Thoracic aorta (tissue), 2 donors: ENCODE data around the gene CATSPERE. TPM values are rescaled to one million over a fixed set of nuclear protein-coding genes. Genes with fewer than 3 reads are reported as not detected.
A peak's percentile ranks its signal among the peaks of the same experiment; 100 is the strongest.
"Not testable (repeated sequence)": the region's sequence is repeated elsewhere in the genome, so short reads cannot be mapped to it uniquely, and the experiment has no call there.

Experiments
- ATAC-seq: fragments of 150-250 bp; one replicate; pipeline ENCODE4 v1.8.0; 2017; ENCODE audit warnings: low read depth; ENCODE audit not compliant: insufficient number of reproducible peaks, low FRiP score
- DNase-seq: peaks from one replicate; pipeline ENCODE4 v3.0.0-alpha.2; 2020; ENCODE audit warnings: low spot score
- H3K27ac ChIP-seq, 2 donors: fragments of 200-600 bp; sonication (generic); 1 replicate in 1 of 2; 2 replicates in 1 of 2; pipeline ENCODE4 v1.5.1; 2016; ENCODE audit warnings: mild to moderate bottlenecking in 2 of 2, moderate library complexity in 2 of 2
- H3K27me3 ChIP-seq: fragments of 200-600 bp; sonication (generic); replicated peaks from 2 replicates; pipeline ENCODE4 v1.6.0; 2016; ENCODE audit warnings: mild to moderate bottlenecking; ENCODE audit not compliant: insufficient read depth
- H3K36me3 ChIP-seq: fragments of 200-600 bp; sonication (generic); one replicate; pipeline ENCODE4 v1.5.1; 2016
- H3K4me1 ChIP-seq, 2 donors: fragments of 200-600 bp; sonication (generic); 1 replicate in 1 of 2; 2 replicates in 1 of 2; pipeline versions ENCODE4 v1.5.1 to v1.6.0; 2016; ENCODE audit warnings: low read depth in 2 of 2, mild to moderate bottlenecking in 1 of 2; ENCODE audit not compliant: control insufficient read depth in 1 of 2
- H3K4me3 ChIP-seq: fragments of 200-600 bp; sonication (generic); 2 replicates; pipeline ENCODE4 v1.5.1; 2016; ENCODE audit warnings: mild to moderate bottlenecking
- H3K9me3 ChIP-seq: fragments of 200-600 bp; sonication (generic); 2 replicates; pipeline ENCODE4 v1.5.1; 2016
- total RNA-seq, 2 donors: library from RNA; depleted of rRNA; stranded (reverse); fragments of >200 nt; gene quantifications; one replicate each; pipeline versions ENCODE4 v1.1.0 to v1.2.3, GENCODE V29; 2016
- TF ChIP-seq, protein P1 (sequence below): fragments of 200-600 bp; sonication (generic); IDR thresholded peaks from one replicate; pipeline ENCODE4 v1.5.1; 2019; ENCODE audit warnings: antibody characterized with exemption

CATSPERE gene
- total RNA-seq, 2 donors from 2014 or later: 0.14 to 1.3 TPM

DNA sequence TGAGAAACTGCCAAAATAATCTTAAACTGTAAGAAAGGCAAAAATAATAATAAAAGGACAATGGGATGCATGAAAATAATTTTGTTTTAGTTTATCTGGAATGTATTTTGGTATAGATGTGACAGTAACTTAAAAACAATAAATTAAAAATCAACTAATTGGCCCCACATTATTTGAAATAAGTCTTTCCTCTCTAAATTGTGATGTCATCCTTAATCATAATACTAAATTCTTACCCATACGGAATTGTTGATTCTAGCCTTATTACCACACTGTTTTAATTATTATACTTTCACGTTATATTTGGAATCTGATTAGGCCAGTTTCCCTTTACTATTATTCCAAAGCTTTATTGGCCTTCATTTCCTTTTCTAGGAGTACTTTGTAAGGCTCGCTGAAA, 199.5 kb downstream of the CATSPERE start:
- H3K4me3 ChIP-seq: no peak overlapping the region
- ATAC-seq (no peak), DNase-seq (no peak)
- H3K9me3 ChIP-seq: no peaks in the 10 kb centered on the region
- peaks cover 40 to 77% of the 10 kb centered on the region in 2 donors for H3K4me1 ChIP-seq
- no peak overlapping the region for H3K27ac ChIP-seq
- TF ChIP-seq, protein P1, sequence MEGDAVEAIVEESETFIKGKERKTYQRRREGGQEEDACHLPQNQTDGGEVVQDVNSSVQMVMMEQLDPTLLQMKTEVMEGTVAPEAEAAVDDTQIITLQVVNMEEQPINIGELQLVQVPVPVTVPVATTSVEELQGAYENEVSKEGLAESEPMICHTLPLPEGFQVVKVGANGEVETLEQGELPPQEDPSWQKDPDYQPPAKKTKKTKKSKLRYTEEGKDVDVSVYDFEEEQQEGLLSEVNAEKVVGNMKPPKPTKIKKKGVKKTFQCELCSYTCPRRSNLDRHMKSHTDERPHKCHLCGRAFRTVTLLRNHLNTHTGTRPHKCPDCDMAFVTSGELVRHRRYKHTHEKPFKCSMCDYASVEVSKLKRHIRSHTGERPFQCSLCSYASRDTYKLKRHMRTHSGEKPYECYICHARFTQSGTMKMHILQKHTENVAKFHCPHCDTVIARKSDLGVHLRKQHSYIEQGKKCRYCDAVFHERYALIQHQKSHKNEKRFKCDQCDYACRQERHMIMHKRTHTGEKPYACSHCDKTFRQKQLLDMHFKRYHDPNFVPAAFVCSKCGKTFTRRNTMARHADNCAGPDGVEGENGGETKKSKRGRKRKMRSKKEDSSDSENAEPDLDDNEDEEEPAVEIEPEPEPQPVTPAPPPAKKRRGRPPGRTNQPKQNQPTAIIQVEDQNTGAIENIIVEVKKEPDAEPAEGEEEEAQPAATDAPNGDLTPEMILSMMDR: no peak
- no peaks in the 10 kb centered on the region for H3K27me3 ChIP-seq
- no peaks in the 10 kb centered on the region for H3K36me3 ChIP-seq

DNA sequence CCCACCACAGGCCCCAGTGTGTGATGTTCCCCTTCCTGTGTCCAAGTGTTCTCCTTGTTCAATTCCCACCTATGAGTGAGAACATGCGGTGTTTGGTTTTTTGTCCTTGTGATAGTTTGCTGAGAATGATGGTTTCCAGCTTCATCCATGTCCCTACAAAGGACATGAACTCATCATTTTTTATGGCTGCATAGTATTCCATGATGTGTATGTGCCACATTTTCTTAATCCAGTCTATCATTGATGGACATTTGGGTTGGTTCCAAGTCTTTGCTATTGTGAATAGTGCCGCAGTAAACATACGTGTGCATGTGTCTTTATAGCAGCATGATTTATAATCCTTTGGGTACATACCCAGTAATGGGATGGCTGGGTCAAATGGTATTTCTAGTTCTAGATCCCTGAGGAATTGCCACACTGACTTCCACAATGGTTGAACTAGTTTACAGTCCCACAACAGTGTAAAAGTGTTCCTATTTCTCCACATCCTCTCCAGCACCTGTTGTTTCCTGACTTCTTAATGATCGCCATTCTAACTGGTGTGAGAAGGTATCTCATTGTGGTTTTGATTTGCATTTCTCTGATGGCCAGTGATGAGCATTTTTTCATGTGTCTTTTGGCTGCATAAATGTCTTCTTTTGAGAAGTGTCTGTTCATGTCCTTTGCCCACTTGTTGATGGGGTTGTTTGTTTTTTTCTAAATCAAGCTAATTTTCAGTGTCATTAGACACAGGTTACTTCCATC, 200.7 kb downstream of the CATSPERE start:
- H3K36me3 ChIP-seq, ATAC-seq, H3K4me3 ChIP-seq: not testable (repeated sequence)

DNA sequence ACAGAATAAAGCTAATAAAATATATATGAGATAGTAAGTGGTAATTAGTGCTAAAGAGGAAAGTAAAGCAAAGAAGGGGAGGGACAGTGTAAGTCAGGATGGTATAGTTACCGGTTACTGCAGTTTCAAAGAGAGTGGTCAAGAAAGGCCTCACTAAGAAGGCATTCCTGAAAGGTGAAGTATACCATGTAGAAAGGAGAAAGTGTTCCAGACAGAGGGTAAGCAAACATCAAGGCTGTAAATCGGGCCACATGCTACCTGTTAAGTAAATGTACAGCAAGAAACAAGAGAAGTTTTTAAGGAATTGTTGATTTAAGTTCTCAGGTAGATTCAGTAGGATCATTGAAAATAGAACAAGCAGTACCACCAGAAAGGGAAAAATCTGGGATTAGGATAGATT, 201.5 kb downstream of the CATSPERE start:
- Histone ChIP-seq H3K4me3 (no peak overlapping the region), H3K4me1 (peaks cover 39 to 69% of the 10 kb centered on the region in 2 donors), H3K36me3 (no peaks in the 10 kb centered on the region), H3K27me3 (no peaks in the 10 kb centered on the region), H3K27ac (peak overlapping the region in 1 of 2 donors; percentile 9), H3K9me3 (no peaks in the 10 kb centered on the region)
- TF ChIP-seq, protein P1: no peak
- DNase-seq (no peak), ATAC-seq (no peak)

More for the DNA sequence above, 200.7 kb downstream of the CATSPERE start:
- not testable (repeated sequence) for H3K9me3 ChIP-seq, DNase-seq, H3K27ac ChIP-seq, H3K27me3 ChIP-seq
- H3K4me1 ChIP-seq: peaks cover 44 to 77% of the 10 kb centered on the region in 2 donors

DNA sequence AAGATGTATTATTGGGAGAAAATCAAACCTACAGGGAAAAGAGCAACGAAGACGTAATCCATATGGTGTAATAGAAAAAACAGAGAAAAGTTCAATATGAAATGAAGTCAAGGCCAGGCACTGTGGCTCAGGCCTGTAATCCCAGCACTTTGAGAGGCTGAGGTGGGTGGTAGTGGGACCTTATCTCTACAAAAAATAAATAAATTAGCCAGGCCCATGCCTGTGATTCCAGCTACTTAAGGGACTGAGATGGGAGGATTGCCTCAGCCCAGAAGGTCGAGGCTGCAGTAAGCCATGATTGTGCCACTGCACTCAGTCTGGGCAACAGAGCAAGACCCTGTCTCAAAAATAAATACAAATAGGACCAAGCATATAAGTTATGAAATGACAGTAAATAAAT, 203.3 kb downstream of the CATSPERE start:
- Histone ChIP-seq H3K27ac (no peak overlapping the region), H3K9me3 (no peaks in the 10 kb centered on the region), H3K27me3 (no peaks in the 10 kb centered on the region), H3K36me3 (no peaks in the 10 kb centered on the region), H3K4me1 (peaks cover 31 to 51% of the 10 kb centered on the region in 2 donors), H3K4me3 (no peak overlapping the region)
- TF ChIP-seq, protein P1: no peak
- ATAC-seq (no peak), DNase-seq (no peak)

DNA sequence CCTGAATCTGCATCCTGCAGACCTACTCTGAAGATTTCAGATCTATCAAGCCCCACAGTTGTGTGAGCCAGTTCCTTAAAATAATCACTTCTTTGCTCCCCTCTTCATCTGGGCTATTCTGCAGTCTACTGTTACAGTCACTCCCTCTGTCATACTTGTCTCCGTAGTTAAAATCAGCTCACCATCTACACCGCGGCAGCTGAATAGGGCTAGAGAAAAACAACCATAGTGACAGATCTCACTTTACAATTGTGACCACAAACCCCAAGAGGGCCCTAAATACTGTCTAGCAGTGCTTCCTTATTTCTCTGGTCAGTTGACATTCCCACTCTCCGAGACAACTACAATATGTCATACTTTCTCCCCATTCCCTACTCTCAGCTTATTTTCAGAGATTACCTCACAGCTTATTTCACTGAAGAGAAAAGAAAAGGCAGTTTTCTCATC, 204.7 kb downstream of the CATSPERE start:
- no peak for DNase-seq
- H3K9me3 ChIP-seq: no peaks in the 10 kb centered on the region
- H3K4me1 ChIP-seq: peaks cover 32 to 41% of the 10 kb centered on the region in 2 donors
- peak overlapping the region; percentile 55 for H3K4me3 ChIP-seq
- H3K36me3 ChIP-seq: no peaks in the 10 kb centered on the region
- TF ChIP-seq, protein P1: no peak
- H3K27me3 ChIP-seq: no peaks in the 10 kb centered on the region
- ATAC-seq: no peak
- H3K27ac ChIP-seq: peak overlapping the region in 1 of 2 donors; percentile 37

DNA sequence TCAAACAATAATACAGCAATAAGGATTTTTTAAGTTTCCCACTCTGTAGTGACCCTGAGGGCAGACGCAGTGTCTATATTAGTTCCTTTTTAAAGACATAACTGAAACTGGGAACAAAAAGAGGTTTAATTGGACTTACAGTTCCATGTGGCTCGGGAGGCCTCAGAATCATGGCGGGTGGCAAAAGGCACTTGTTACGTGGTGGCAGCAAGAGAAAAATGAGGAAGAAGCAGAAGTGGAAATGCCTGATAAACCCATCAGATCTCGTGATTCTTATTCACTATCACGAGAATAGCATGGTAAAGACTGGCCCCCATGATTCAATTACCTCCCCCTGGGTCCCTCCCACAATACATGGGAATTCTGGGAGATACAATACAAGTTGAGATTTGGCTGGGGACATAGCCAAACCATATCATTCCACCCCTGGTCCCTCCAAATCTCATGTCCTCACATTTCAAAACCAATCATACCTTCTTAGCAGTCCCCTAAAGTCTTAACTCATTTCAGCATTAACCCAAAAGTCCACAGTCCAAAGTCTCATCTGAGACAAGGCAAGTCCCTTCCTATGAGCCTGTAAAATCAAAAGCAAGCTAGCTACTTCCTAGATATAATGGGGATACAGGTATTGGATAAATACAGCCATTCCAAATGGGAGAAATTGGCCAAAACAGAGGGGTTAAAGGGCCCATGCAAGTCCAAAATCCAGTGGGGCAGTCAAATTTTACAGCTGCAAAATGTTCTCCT, 205.8 kb downstream of the CATSPERE start:
- not testable (repeated sequence) for DNase-seq, H3K4me3 ChIP-seq, H3K9me3 ChIP-seq, ATAC-seq, H3K27me3 ChIP-seq, H3K27ac ChIP-seq, H3K36me3 ChIP-seq
- H3K4me1 ChIP-seq: peaks cover 32 to 41% of the 10 kb centered on the region in 2 donors
